Activated T-helper 1 cell treated with anti-CD3 and anti-CD28 coated beads, Interleukin-12 subunit alpha, Interleukin-12 subunit beta, Interleukin-2, Interleukin-4 antibody, amounts not matched to agents 30 ng/mL and 10 ng/mL and 1 ng/mL, durations not matched to agents 14 hours and 24 hours and 36 hours (primary cell): ENCODE results near the gene DNAH9. TPM values are rescaled to one million over a fixed set of nuclear protein-coding genes. Genes with fewer than 3 reads are reported as not detected.

ENCODE experiments used
- DNase-seq: peaks from one replicate; pipeline ENCODE4 v3.0.0; 2021; ENCODE audit warnings: low spot score
- H3K27ac Mint-ChIP-seq: one replicate; pipeline ENCODE4 v1.8.0; 2021; ENCODE audit warnings: mild to moderate bottlenecking, mixed read lengths
- H3K27me3 Mint-ChIP-seq: one replicate; pipeline ENCODE4 v1.8.0; 2022; ENCODE audit warnings: mild to moderate bottlenecking, moderate library complexity, mixed read lengths; ENCODE audit not compliant: insufficient read depth
- H3K36me3 Mint-ChIP-seq: one replicate; pipeline ENCODE4 v1.8.0; 2021; ENCODE audit warnings: low read depth, mixed read lengths
- H3K4me1 Mint-ChIP-seq: one replicate; pipeline ENCODE4 v1.8.0; 2021; ENCODE audit warnings: low read depth, mixed read lengths
- H3K4me3 Mint-ChIP-seq: one replicate; pipeline ENCODE4 v1.8.0; 2021; ENCODE audit warnings: mild to moderate bottlenecking, moderate library complexity, mixed read lengths
- H3K9me3 Mint-ChIP-seq: one replicate; pipeline ENCODE4 v1.8.0; 2021; ENCODE audit warnings: mixed read lengths
- intact Hi-C: fragments of 100-400 bp; cut with micrococcal nuclease; formaldehyde crosslinking; loops from one replicate; pipeline ENCODE4 v1.15.1; 2024
- total RNA-seq: library from RNA; stranded (reverse); gene quantifications from 2 replicates; pipeline ENCODE4 v1.2.3, GENCODE V29; 2022

The DNAH9 gene, protein sequence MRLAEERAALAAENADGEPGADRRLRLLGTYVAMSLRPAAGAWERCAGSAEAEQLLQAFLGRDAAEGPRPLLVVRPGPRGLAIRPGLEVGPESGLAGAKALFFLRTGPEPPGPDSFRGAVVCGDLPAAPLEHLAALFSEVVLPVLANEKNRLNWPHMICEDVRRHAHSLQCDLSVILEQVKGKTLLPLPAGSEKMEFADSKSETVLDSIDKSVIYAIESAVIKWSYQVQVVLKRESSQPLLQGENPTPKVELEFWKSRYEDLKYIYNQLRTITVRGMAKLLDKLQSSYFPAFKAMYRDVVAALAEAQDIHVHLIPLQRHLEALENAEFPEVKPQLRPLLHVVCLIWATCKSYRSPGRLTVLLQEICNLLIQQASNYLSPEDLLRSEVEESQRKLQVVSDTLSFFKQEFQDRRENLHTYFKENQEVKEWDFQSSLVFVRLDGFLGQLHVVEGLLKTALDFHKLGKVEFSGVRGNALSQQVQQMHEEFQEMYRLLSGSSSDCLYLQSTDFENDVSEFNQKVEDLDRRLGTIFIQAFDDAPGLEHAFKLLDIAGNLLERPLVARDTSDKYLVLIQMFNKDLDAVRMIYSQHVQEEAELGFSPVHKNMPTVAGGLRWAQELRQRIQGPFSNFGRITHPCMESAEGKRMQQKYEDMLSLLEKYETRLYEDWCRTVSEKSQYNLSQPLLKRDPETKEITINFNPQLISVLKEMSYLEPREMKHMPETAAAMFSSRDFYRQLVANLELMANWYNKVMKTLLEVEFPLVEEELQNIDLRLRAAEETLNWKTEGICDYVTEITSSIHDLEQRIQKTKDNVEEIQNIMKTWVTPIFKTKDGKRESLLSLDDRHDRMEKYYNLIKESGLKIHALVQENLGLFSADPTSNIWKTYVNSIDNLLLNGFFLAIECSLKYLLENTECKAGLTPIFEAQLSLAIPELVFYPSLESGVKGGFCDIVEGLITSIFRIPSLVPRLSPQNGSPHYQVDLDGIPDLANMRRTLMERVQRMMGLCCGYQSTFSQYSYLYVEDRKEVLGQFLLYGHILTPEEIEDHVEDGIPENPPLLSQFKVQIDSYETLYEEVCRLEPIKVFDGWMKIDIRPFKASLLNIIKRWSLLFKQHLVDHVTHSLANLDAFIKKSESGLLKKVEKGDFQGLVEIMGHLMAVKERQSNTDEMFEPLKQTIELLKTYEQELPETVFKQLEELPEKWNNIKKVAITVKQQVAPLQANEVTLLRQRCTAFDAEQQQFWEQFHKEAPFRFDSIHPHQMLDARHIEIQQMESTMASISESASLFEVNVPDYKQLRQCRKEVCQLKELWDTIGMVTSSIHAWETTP (N-terminal part only)
- not detected in 2 replicates for total RNA-seq

DNA sequence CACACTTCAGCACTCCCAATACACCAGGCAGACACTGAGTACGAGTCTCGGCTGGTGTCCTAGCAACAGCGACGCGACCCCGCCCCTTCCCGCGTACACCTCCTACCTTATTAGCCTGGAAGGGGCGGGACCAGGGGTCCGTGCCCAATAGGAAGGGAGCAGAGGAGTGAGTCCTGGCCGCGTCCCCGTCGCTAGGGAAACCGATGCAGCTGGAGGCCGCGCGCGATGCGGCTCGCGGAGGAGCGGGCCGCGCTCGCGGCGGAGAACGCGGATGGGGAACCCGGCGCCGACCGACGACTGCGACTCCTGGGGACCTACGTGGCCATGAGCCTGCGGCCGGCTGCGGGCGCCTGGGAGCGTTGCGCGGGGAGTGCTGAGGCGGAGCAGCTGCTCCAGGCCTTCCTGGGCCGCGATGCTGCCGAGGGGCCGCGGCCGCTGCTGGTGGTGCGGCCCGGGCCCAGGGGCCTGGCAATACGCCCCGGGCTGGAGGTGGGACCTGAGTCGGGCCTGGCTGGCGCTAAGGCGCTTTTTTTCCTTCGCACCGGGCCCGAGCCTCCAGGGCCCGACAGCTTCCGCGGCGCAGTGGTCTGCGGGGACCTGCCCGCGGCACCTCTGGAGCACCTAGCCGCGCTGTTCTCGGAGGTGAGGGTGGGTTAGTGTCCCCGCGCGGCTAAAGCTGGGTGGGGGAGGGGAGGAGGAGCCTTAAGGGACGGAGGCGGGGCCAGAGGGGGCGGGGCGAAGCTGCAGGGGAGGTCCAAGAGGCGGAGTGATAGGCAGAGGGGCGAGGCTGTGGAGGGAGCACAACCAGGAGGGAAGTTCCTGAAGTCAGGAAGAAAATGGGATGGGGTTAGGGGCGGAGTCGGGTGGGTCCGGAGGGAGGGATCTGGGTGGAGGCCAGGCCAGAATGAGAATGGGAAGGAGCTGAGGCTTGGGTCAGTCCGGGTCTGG, at the start of gene DNAH9:
Gene DNAH9 (plus strand): TSS at position 197 of the 948 bp plus-strand sequence. CDS start 29 bp downstream, at position 226.
- H3K4me3 Mint-ChIP-seq, result no peak within 1 kb of the TSS
- peaks cover 5% of the 10 kb centered on the region for H3K27me3 Mint-ChIP-seq
- no peaks in the 10 kb centered on the region for H3K4me1 Mint-ChIP-seq
- no peak for DNase-seq
- no peak within 1 kb of the TSS for H3K27ac Mint-ChIP-seq
- H3K36me3 Mint-ChIP-seq, result no peaks in the 10 kb centered on the region
- intact Hi-C loops, result no loop called here
- H3K9me3 Mint-ChIP-seq, result peaks cover 7% of the 10 kb centered on the region

DNA sequence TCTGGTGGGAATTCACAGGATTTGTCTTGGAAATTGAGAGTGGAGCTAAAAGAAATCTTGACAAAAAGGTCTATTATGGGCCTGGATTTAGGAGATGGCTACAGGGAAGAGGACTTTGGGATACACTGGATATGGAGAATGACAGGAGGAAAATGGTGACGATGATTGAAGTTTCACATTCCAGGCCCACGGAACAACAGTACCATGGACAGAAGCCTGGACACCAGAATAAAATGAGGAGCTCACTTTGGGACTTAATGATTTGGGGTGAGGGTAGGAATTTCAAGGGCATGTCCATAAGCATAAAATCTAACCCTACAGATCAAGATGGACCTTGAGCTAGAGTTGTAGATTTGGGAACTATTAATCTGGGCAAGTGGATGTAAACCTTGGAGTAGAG, 47.8 kb upstream of the DNAH9 start:
- intact Hi-C loops, result no loop called here
- Mint-ChIP-seq H3K27me3 (no peaks in the 10 kb centered on the region), H3K4me1 (no peaks in the 10 kb centered on the region), H3K4me3 (no peak overlapping the region), H3K27ac (no peak overlapping the region), H3K36me3 (no peaks in the 10 kb centered on the region), H3K9me3 (peaks cover 17% of the 10 kb centered on the region)
- no peak for DNase-seq

DNA sequence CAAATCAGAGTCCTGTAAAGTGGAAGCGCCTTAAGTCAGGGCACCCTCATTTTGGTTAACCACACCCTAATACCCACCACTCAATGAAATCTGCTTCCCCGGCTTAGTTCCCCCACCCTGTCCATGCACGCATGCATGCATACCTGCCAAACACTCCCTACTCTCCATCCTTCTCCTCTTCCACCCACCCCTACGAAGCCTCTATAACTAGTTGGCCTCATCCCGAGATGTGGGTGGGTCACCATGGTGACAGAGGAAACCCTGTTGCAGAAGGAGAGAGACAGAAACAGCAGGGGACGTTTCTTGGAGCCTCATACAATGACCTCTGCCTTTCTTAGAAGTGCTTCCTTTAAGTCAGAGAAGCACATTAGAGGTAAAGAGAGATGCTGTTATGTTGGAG, 46.8 kb upstream of the DNAH9 start:
- Mint-ChIP-seq H3K9me3 (peaks cover 20% of the 10 kb centered on the region), H3K27ac (no peak overlapping the region), H3K4me1 (no peaks in the 10 kb centered on the region), H3K27me3 (no peaks in the 10 kb centered on the region), H3K4me3 (no peak overlapping the region), H3K36me3 (no peaks in the 10 kb centered on the region)
- no peak for DNase-seq
- intact Hi-C loops, result no loop called here

DNA sequence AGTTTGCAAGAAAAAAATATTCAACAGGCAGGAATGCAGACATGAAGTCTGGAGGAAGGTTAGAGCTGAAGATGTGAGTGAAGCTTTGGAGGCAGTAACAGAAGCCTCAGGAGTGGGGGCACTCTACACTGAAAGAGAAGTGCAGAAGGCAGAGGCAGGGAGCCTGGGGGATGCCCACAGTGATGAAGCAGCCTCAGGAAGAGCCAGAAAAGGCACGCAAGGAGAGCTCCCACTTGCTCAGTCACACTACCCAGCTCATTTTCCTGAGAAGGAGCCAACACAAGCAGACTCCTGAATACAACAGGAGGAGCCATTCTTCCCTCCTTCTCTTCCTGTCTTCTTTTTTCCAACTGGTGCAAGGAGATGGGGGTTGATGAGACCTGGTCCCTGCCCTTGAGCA, 45.1 kb upstream of the DNAH9 start:
- no peak overlapping the region for H3K27ac Mint-ChIP-seq
- H3K9me3 Mint-ChIP-seq, result peaks cover 28% of the 10 kb centered on the region
- H3K36me3 Mint-ChIP-seq, result no peaks in the 10 kb centered on the region
- no peak overlapping the region for H3K4me3 Mint-ChIP-seq
- H3K27me3 Mint-ChIP-seq, result no peaks in the 10 kb centered on the region
- no peaks in the 10 kb centered on the region for H3K4me1 Mint-ChIP-seq
- no peak for DNase-seq
- intact Hi-C loops, result no loop called here

DNA sequence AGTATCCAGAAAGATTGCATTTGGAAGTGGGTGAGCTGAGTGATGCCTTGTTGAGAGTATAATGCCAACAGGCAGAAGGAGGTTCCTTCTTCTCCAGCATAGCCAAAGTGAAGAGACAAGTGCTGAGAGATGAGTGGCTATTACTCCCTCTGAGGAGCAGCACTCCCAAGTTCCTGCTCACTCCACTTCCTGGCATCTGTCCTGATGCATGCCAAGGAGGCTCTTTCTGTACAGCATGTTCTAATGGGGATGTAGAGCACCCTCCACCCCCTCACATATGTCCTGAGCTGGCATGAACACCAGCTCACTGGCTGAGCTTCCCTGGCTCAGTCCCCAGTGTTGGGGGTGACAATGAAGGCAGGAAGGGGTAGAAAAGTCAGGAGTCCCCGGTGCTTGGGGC, 44.2 kb upstream of the DNAH9 start:
- Mint-ChIP-seq H3K4me3 (no peak overlapping the region), H3K27me3 (no peaks in the 10 kb centered on the region), H3K4me1 (no peaks in the 10 kb centered on the region), H3K36me3 (no peaks in the 10 kb centered on the region), H3K9me3 (peaks cover 28% of the 10 kb centered on the region), H3K27ac (no peak overlapping the region)
- no peak for DNase-seq
- intact Hi-C loops, result no loop called here

DNA sequence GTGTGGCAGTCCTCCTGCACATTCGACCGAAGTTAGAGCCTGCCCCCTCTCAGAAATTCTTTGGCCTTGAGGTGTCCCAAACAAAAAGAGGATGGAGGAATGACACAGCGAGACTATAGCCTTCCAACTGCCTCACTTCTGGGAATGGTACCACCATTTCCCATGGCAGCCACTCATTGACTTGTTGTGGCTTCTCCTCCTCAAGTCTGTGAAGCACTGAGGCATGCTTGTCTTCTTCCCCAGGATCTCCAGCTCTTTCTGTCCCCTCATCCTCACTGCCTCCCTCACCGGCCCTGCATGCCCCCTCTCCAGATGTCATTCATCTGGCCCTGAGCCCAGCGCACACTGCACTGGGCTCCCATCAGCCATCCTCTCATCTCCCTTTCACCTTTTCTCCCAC, 43.7 kb upstream of the DNAH9 start:
- intact Hi-C loops, result no loop called here
- no peaks in the 10 kb centered on the region for H3K36me3 Mint-ChIP-seq
- no peak for DNase-seq
- peaks cover 28% of the 10 kb centered on the region for H3K9me3 Mint-ChIP-seq
- no peak overlapping the region for H3K4me3 Mint-ChIP-seq
- H3K27me3 Mint-ChIP-seq, result no peaks in the 10 kb centered on the region
- no peak overlapping the region for H3K27ac Mint-ChIP-seq
- H3K4me1 Mint-ChIP-seq, result no peaks in the 10 kb centered on the region

DNA sequence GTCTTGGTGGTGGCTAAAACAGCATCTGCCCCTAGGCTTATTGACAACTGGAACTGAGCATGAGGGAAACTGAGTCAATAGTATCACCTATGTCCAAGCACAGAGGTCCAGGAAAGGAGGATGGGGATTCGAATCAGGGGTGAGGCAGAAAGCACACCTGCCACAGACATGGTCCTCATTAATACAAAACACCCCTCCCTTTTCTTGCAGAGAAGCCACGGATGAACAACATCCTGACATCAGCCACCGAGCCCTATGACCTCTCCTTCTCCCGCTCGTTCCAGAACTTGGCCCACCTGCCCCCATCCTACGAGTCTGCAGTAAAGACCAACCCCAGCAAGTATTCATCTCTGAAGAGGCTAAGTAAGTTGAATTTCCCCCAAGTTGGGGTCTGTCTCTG, 42.7 kb upstream of the DNAH9 start:
- Mint-ChIP-seq H3K9me3 (peaks cover 24% of the 10 kb centered on the region), H3K36me3 (no peaks in the 10 kb centered on the region), H3K4me1 (no peaks in the 10 kb centered on the region), H3K27ac (no peak overlapping the region), H3K27me3 (no peaks in the 10 kb centered on the region), H3K4me3 (no peak overlapping the region)
- intact Hi-C loops, result no loop called here
- no peak for DNase-seq

DNA sequence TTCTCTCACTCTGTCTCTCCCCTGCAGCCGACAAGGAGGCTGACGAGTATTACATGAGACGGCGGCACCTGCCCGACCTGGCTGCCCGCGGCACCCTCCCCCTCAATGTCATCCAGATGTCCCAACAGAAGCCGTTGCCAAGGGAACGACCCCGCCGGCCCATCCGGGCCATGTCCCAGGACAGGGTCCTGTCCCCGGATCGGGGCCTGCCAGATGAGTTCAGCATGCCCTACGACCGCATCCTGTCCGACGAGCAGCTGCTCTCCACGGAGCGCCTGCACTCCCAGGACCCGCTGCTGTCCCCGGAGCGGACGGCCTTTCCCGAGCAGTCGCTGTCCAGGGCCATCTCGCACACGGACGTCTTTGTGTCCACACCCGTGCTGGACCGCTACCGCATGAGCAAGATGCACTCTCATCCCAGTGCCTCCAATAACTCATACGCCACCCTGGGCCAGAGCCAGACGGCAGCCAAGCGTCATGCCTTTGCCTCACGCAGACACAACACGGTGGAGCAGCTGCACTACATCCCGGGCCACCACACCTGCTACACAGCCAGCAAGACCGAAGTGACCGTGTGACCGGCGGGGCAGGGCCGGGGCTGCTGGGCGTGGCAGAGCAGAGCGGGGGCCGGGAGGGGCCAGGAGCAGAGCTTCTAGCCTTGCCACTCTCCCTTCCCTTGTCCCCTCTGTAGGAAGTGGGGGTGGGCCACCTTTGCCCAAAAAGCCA, 40.4 kb upstream of the DNAH9 start:
- no peaks in the 10 kb centered on the region for H3K27me3 Mint-ChIP-seq
- H3K4me3 Mint-ChIP-seq, result no peak overlapping the region
- intact Hi-C loops, result no loop called here
- H3K36me3 Mint-ChIP-seq, result no peaks in the 10 kb centered on the region
- DNase-seq, result no peak
- H3K9me3 Mint-ChIP-seq, result peaks cover 25% of the 10 kb centered on the region
- H3K4me1 Mint-ChIP-seq, result no peaks in the 10 kb centered on the region
- no peak overlapping the region for H3K27ac Mint-ChIP-seq

DNA sequence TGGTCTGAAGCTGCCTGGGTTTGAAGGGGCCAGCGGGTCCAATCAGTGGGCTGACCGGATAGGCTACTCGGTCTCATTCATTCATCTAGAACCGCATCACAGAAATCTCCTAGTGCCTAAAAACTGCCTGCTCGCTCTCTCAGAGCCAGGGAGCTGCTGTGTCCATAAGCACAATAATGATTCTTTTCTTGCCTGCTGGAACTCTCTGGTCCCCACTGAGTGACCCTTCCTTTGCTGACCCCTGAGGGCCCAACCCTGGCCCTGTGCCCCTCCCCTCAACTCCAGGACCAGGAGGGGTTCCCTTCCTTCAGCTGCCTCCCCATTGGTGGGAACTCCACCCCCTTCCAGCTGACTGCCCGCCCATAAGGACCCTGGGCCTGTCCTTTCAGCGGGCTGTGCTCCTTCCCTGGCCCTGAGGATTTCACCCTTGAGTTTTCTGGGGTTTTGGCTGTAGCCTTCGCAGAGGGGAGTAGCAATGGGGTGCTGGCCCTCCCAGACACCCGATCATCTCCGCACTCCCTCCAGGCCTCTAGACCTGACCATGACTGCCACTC, 39.5 kb upstream of the DNAH9 start:
- Mint-ChIP-seq H3K9me3 (peaks cover 22% of the 10 kb centered on the region), H3K27me3 (no peaks in the 10 kb centered on the region), H3K27ac (no peak overlapping the region), H3K4me1 (no peaks in the 10 kb centered on the region), H3K4me3 (no peak overlapping the region), H3K36me3 (no peaks in the 10 kb centered on the region)
- DNase-seq, result no peak
- intact Hi-C loops, result no loop called here

DNA sequence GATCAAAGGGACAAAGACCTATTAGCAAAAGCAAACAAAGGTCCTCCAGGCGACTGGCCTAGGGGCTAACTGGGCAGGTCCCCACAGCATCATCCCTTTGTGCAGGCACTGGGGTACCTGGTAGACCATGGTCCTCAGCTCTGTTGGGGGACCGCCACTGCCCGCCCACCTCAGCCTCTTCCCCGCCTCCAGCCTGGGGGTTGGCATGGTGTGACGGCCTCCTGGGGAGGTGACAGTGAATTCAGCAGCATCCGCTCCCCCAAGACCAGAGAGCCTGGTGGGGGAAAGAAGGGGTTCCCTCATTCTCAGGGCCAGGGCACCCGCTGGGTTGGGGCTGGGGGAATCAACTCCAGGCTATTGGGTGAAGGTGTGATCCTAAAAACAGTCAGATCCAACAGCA, 38.7 kb upstream of the DNAH9 start:
- H3K27me3 Mint-ChIP-seq, result no peaks in the 10 kb centered on the region
- H3K9me3 Mint-ChIP-seq, result peaks cover 24% of the 10 kb centered on the region
- H3K4me3 Mint-ChIP-seq, result no peak overlapping the region
- no peaks in the 10 kb centered on the region for H3K4me1 Mint-ChIP-seq
- no peak overlapping the region for H3K27ac Mint-ChIP-seq
- no peaks in the 10 kb centered on the region for H3K36me3 Mint-ChIP-seq
- no peak for DNase-seq
- intact Hi-C loops, result no loop called here

DNA sequence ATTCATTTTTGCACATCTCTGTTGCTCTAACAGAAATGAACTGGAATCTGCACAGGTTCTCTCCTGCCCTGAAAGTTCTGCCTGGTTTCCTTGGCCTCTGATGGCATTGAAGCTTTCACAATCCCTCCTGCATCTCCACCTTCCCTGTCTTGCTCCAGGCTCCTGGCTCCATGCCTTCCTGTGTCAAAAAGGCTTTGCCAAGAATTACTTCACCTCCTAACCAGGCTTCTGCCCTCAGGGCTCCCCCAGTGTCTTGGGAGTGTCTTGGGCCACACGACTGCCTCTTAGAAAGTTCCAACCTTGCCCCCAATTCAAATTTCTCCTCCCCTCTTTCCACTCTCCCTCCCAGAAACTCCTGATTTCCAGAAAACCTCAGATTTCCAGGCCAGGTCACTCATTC, 37.0 kb upstream of the DNAH9 start:
- Mint-ChIP-seq H3K27me3 (no peaks in the 10 kb centered on the region), H3K27ac (no peak overlapping the region), H3K4me3 (no peak overlapping the region), H3K36me3 (no peaks in the 10 kb centered on the region), H3K4me1 (no peaks in the 10 kb centered on the region), H3K9me3 (peaks cover 17% of the 10 kb centered on the region)
- DNase-seq, result no peak
- intact Hi-C loops, result no loop called here
